Prostate gland (tissue), 2 donors: ENCODE data around the gene CTH. TPM values are rescaled to one million over a fixed set of nuclear protein-coding genes. Genes with fewer than 3 reads are reported as not detected.
"Not testable (repeated sequence)": the region's sequence is repeated elsewhere in the genome, so short reads cannot be mapped to it uniquely, and the experiment has no call there.

Experiments used
- DNase-seq: peaks from one replicate; pipeline ENCODE4 v3.0.0-alpha.2; 2019; ENCODE audit warnings: low spot score
- H3K27ac ChIP-seq, 2 donors: fragments of 200-600 bp; sonication (generic); 2 replicates each; pipeline ENCODE4 v1.5.1; 2017 to 2019
- H3K27me3 ChIP-seq: fragments of 200-600 bp; sonication (generic); replicated peaks from 2 replicates; pipeline ENCODE4 v1.5.1; 2019; ENCODE audit not compliant: insufficient read depth
- H3K36me3 ChIP-seq, 2 donors: fragments of 200-600 bp; sonication (generic); 1 replicate in 1 of 2; 2 replicates in 1 of 2; pipeline versions ENCODE4 v1.5.1 to v1.8.1; 2017 to 2019
- H3K4me1 ChIP-seq: fragments of 200-600 bp; sonication (generic); replicated peaks from 2 replicates; pipeline ENCODE4 v1.5.1; 2019
- H3K4me3 ChIP-seq, 2 donors: fragments of 200-600 bp; sonication (generic); 2 replicates each; pipeline ENCODE4 v1.5.1; 2017 to 2019
- H3K9me3 ChIP-seq: fragments of 200-600 bp; sonication (generic); 2 replicates; pipeline ENCODE4 v1.5.1; 2017
- POLR2A ChIP-seq: fragments of 450-650 bp; IDR thresholded peaks from one replicate; pipeline ENCODE4 v1.6.1; 2016; ENCODE audit warnings: antibody characterized with exemption, mild to moderate bottlenecking
- POLR2AphosphoS5 ChIP-seq: sonication (generic); formaldehyde crosslinking; IDR thresholded peaks from one replicate; pipeline ENCODE4 v1.6.1; 2017; ENCODE audit warnings: antibody characterized with exemption
- WGBS: methylation state at CpG from one replicate; pipeline ENCODE4 v1.1.5; 2018; 5-methylcytosine and 5-hydroxymethylcytosine counted together
- intact Hi-C: fragments of 100-400 bp; cut with DNase I; formaldehyde crosslinking; loops from one replicate; pipeline ENCODE4 v1.14.2; 2022
- total RNA-seq, 2 donors: library from RNA; depleted of rRNA; stranded (reverse); fragments of >200 nt; gene quantifications; one replicate each; pipeline ENCODE4 v1.1.0, GENCODE V29; 2016
- TF ChIP-seq, protein P1 (sequence below), 4 experiments: fragments of 200-600 bp in 2 of 4; fragments of 450-650 bp in 2 of 4; sonication (generic) in 2 of 4; IDR thresholded peaks; 1 replicate in 3 of 4; 2 replicates in 1 of 4; pipeline ENCODE4 v1.5.1; 2016 to 2019; ENCODE audit warnings: antibody characterized with exemption in 4 of 4, mild to moderate bottlenecking in 2 of 4, moderate library complexity in 2 of 4

Gene CTH
- total RNA-seq, 2 donors from 2014 or later, result 8.1 to 12.7 TPM

DNA sequence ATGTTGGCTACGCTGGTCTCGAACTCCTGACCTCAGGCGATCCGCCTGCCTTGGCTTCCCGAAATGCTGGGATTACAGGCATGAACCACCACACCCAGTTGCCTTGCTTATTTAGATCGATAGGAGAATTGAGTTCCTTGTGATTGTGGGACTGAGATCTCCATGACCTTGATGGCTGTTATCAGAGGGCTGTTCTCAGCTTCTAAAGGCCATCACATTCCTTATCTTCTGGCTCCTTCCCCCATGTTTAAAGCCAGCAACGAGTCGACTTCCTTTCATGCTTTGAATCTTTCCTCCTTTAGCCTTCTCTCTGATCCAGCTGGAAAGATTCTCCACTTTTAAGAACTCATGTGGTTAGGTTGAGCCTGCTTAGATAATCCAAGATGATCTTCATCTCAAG is 38.0 kb downstream of the CTH start:
- H3K4me3 ChIP-seq, result no peak overlapping the region
- intact Hi-C loops, result no loop called here
- H3K4me1 ChIP-seq, result no peaks in the 10 kb centered on the region
- no peaks in the 10 kb centered on the region for H3K36me3 ChIP-seq
- H3K9me3 ChIP-seq, result no peaks in the 10 kb centered on the region
- no peak overlapping the region for H3K27ac ChIP-seq
- WGBS, result 92% methylated on average over 8 of the region's 8 CpGs
- H3K27me3 ChIP-seq, result no peaks in the 10 kb centered on the region
- DNase-seq, result no peak
- TF ChIP-seq POLR2A (no peak), POLR2AphosphoS5 (no peak)
- TF ChIP-seq, protein P1, sequence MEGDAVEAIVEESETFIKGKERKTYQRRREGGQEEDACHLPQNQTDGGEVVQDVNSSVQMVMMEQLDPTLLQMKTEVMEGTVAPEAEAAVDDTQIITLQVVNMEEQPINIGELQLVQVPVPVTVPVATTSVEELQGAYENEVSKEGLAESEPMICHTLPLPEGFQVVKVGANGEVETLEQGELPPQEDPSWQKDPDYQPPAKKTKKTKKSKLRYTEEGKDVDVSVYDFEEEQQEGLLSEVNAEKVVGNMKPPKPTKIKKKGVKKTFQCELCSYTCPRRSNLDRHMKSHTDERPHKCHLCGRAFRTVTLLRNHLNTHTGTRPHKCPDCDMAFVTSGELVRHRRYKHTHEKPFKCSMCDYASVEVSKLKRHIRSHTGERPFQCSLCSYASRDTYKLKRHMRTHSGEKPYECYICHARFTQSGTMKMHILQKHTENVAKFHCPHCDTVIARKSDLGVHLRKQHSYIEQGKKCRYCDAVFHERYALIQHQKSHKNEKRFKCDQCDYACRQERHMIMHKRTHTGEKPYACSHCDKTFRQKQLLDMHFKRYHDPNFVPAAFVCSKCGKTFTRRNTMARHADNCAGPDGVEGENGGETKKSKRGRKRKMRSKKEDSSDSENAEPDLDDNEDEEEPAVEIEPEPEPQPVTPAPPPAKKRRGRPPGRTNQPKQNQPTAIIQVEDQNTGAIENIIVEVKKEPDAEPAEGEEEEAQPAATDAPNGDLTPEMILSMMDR (IDR thresholded peaks at IDR 0.05), result no peak

DNA sequence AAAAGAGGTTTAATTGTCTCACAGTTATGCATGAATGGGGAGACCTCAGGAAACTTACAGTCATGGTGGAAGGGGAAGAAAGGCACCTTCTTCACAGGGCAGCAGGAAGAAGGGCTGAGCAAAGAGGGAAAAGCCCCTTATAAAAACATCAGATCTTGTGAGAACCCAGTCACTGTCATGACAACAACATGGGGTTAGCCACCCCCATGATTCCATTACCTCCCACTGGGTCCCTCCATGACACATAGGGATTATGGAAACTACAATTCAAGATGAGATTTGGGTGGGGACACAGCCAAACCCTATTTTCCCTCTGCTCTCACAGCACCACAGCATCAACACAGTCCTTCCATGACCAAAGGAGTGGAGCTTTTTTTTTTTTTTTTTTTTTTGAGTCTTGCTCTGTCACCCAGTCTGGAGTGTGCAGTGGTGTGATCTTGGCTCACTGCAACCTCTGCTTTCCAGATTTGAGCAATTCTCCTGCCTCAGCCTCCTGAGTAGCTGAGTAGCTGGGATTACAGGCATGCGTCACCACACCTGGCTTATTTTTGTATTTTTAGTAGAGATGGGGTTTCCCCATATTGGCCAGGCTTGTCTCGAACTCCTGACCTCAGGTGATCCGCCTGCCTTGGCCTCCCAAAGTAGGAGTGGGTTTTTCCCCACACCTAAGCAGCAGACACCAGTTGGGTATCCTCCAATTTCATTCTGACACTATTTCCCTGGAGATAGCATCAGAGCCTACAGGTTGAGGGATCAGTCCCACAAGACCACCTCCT is 41.3 kb downstream of the CTH start:
- H3K4me3 ChIP-seq, intact Hi-C loops, H3K9me3 ChIP-seq, H3K27ac ChIP-seq, H3K4me1 ChIP-seq, H3K27me3 ChIP-seq, DNase-seq, H3K36me3 ChIP-seq: not testable (repeated sequence)
- WGBS, result 97% methylated on average over 3 of the region's 3 CpGs

DNA sequence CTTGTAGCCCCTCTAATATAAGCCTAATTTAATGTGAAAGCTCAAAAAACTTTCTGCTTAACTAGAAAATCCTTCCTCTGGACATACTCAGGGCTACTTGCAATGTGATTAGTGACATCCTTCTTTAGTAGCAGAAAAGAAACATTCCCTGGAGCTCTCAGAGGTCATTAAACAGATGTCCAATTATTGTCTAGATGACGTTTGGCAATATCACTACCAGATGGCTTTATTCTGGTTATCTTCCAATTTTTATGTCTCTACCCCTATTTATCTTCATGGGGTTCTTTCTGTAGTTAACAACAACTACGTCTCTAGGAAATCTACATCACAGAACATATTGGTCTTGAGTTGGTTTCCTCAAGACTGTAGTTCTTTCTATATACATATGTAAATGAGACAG is 44.2 kb downstream of the CTH start:
- intact Hi-C loops, result no loop called here
- H3K27me3 ChIP-seq, result no peaks in the 10 kb centered on the region
- H3K4me3 ChIP-seq, result no peak overlapping the region
- WGBS, result 58% methylated on average over 2 of the region's 2 CpGs
- DNase-seq, result no peak
- no peaks in the 10 kb centered on the region for H3K36me3 ChIP-seq
- no peak overlapping the region for H3K27ac ChIP-seq
- no peaks in the 10 kb centered on the region for H3K4me1 ChIP-seq
- no peak for TF ChIP-seq POLR2AphosphoS5
- TF ChIP-seq, protein P1 (IDR thresholded peaks at IDR 0.05), result no peak
- no peak for TF ChIP-seq POLR2A
- H3K9me3 ChIP-seq, result no peaks in the 10 kb centered on the region

DNA sequence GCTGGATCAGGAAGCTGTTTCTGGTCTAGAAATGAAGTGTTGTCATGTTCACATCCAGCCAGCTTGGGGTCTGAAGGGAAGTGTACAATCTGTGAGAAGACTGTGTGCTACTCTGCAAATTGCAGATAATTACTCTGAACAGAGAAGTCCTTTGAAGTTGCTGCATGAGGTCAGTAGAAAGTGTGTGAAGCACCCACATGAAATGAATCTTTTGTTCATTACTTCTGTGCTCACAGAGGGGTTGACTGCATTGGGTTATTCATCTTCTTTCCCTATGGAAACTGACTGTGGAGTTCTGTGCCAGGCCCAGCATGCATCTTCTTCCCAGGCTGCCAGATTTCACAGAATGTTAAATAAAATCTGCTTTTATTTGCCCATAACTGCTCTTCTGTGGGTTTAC is 47.1 kb downstream of the CTH start:
- Histone ChIP-seq H3K9me3 (no peaks in the 10 kb centered on the region), H3K36me3 (no peaks in the 10 kb centered on the region), H3K27ac (no peak overlapping the region), H3K4me3 (no peak overlapping the region), H3K27me3 (no peaks in the 10 kb centered on the region), H3K4me1 (no peaks in the 10 kb centered on the region)
- intact Hi-C loops, result no loop called here
- TF ChIP-seq POLR2A (no peak), POLR2AphosphoS5 (no peak)
- TF ChIP-seq, protein P1 (IDR thresholded peaks at IDR 0.05), result no peak
- no peak for DNase-seq

DNA sequence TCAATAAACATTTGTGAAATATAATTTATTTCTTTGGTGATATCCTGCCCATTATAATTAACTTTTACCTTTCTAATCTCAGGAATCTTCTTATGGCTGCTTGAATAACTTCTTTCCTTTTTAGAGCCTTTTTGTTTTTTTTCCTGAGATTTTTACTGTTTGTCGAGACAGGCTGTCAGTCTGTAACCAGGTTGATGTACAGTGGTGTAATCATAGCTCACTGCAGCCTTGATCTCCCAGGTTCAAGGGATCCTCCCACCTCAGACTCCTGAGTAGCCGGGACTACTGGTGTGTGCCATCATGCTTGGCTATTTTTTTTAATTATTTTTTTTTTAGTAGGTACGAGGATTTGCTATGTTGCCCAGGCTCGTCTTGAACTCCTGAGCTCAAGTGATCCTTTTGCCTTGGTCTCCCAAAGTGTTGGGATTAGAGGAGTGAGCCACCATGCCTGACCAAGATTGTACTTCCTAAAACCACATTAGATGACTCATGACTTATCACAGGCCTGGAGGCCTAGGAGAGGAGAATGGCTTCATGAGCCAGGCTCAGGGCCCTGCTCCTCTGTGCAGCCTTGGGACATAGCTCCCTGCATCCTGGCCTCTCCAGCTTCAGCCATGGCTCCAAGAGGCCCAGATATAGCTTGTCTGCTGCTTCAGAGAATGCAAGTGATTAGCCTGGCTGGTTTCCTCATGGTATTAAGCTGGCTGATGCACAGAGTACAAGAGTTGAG is 48.6 kb downstream of the CTH start:
- DNase-seq, result no peak
- intact Hi-C loops, result no loop called here
- no peaks in the 10 kb centered on the region for H3K27me3 ChIP-seq
- H3K4me1 ChIP-seq, result no peaks in the 10 kb centered on the region
- WGBS, result 80% methylated on average over 4 of the region's 4 CpGs
- H3K27ac ChIP-seq, result no peak overlapping the region
- no peaks in the 10 kb centered on the region for H3K9me3 ChIP-seq
- H3K4me3 ChIP-seq, result no peak overlapping the region
- H3K36me3 ChIP-seq, result no peaks in the 10 kb centered on the region
- no peak for TF ChIP-seq POLR2A
- TF ChIP-seq, protein P1 (IDR thresholded peaks at IDR 0.05), result no peak
- no peak for TF ChIP-seq POLR2AphosphoS5

DNA sequence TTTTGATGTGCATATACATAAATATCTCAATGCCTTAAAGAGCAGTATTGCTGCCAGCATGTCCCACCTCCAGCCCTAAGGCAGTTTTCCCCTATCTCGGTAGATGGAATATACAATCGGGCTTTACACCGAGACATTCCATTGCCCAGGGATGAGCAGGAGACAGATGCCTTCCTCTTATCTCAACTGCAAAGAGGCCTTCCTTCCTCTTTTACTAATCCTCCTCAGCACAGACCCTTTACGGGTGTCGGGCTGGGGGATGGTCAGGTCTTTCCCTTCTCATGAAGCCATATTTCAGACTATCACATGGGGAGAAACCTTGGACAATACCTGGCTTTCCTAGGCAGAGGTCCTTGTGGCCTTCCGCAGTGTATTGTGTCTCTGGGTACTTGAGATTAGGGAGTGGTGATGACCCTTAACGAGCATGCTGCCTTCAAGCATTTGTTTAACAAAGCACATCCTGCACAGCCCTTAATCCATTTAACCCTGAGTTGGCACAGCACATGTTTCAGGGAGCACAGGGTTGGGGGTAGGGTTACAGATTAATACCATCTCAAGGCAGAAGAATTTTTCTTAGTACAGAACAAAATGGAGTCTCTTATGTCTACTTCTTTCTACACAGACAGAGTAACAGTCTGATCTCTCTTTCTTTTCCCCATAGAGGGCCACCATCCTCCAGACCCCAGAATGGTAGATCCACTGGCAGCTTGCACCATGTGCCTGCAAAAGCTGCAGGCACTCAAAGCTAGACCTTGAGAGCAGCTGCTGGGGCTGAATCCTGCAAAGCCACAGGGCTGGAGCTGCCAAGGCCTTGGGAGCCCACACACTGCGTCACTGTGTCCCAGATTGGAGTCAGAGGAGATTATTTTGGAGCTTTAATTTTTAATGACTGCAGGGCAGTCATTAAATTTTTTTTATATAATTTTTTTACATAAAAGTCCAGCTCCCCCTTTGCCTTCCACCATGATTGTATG is 50.0 kb downstream of the CTH start:
- H3K9me3 ChIP-seq, DNase-seq, H3K27me3 ChIP-seq, intact Hi-C loops, H3K4me1 ChIP-seq, H3K27ac ChIP-seq, H3K4me3 ChIP-seq, H3K36me3 ChIP-seq: not testable (repeated sequence)
- WGBS, result 62% methylated on average over 8 of the region's 8 CpGs
